NCI-H146 (cell line): ENCODE measurements around the gene LHX8.

ENCODE experiments used
- DNase-seq: peaks from one replicate; lab custom pipeline; 2025; lab: John Stamatoyannopoulos, UW

Gene LHX8

GRCh38 chr1:75133750-75134646, at the start of gene LHX8:
Gene LHX8, plus strand, starts transcription at chr1:75134388. Its CDS starts 2,227 bp downstream, at chr1:75136615.
- peak; percentile 31 for DNase-seq

- DNase-seq: no peak
Observed at GRCh38 chr1:75085931-75086330, 48.3 kb upstream of the LHX8 start.

- DNase-seq: no peak
Observed at GRCh38 chr1:75087278-75087677, 46.9 kb upstream of the LHX8 start.

GRCh38 chr1:75092141-75092540, 42.0 kb upstream of the LHX8 start:
- peak; percentile 61 for DNase-seq

GRCh38 chr1:75097654-75098053, 36.5 kb upstream of the LHX8 start:
- no peak for DNase-seq

- DNase-seq: no peak
Observed at GRCh38 chr1:75099581-75099980, 34.6 kb upstream of the LHX8 start.

- no peak for DNase-seq
Observed at GRCh38 chr1:75100481-75101092, 33.6 kb upstream of the LHX8 start.

GRCh38 chr1:75112362-75112951, 21.7 kb upstream of the LHX8 start:
- peak; percentile 59 for DNase-seq

GRCh38 chr1:75115654-75116053, 18.5 kb upstream of the LHX8 start:
- DNase-seq: no peak

GRCh38 chr1:75123756-75124155, 10.4 kb upstream of the LHX8 start:
- no peak for DNase-seq

GRCh38 chr1:75124510-75124909, 9.7 kb upstream of the LHX8 start:
- DNase-seq: no peak

GRCh38 chr1:75125161-75125726, 8.9 kb upstream of the LHX8 start:
- DNase-seq: no peak

- no peak for DNase-seq
Observed at GRCh38 chr1:75126611-75127101, 7.5 kb upstream of the LHX8 start.

- no peak for DNase-seq
Observed at GRCh38 chr1:75127916-75128717, 6.1 kb upstream of the LHX8 start.

GRCh38 chr1:75129660-75129982, 4.6 kb upstream of the LHX8 start:
- no peak for DNase-seq

GRCh38 chr1:75129983-75130789, 4.0 kb upstream of the LHX8 start:
- no peak for DNase-seq

GRCh38 chr1:75130865-75131564, 3.2 kb upstream of the LHX8 start:
- no peak for DNase-seq

GRCh38 chr1:75131565-75132241, 2.5 kb upstream of the LHX8 start:
- no peak for DNase-seq

GRCh38 chr1:75132242-75132811, 1.9 kb upstream of the LHX8 start:
- no peak for DNase-seq
